Measurements from ENCODE around the gene HERC5.

- TF ChIP-seq POLR2A (IDR thresholded peaks at IDR 0.05) (no peak), CTCF (IDR thresholded peaks at IDR 0.05) (no peak)
These were observed 7.6 kb upstream of the HERC5 start for GRCh38 chr4:88449290-88449689.
